Measurements from ENCODE around the gene FHIT.

Gene FHIT

GRCh38 chr3:60764870-60765269 is 486.4 kb downstream of the FHIT start:
- DNase-seq (ENCODE audit: low read depth, low spot score), result no peak

DNA sequence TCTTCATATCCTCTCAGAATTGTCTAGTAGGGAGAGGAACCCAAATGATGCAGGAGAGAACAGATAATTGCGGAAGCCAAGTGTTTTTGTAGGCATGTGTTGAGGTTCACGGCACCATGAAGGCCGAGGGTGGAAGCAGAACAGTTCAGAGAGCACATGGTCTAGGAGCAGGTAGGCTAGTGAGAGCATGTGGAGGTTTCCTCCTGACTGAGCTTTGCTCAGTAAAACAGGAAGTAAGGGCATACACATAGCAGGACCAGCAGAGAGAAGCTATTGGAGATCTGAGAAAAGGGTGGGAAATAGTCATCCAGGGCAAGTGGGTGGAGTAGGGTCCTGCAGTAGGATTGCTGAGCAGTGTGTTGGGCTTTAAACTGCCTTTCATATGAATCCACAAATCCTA is 491.1 kb downstream of the FHIT start:
- no peak for DNase-seq (ENCODE audit: low read depth, low spot score)

DNA sequence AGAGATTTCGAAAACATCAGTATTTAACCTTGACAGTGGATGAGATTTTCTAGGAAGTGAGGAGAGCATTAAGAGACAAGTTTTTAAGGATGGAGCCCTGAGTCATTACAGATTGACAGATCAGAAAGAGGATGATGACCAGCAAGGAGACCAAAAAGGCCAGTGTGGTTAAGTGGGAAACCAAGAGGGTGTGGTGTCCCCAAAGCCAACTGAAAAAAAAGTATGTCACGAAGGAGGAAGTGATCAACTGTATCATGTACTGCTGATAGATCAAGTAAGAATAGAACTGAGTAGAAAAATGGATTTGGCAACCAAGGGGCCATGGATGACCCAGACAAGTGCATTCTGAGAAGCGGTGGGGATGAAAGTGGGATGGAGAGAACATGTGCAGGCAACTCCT is 491.8 kb downstream of the FHIT start:
- DNase-seq (ENCODE audit: low read depth, low spot score), result no peak

DNA sequence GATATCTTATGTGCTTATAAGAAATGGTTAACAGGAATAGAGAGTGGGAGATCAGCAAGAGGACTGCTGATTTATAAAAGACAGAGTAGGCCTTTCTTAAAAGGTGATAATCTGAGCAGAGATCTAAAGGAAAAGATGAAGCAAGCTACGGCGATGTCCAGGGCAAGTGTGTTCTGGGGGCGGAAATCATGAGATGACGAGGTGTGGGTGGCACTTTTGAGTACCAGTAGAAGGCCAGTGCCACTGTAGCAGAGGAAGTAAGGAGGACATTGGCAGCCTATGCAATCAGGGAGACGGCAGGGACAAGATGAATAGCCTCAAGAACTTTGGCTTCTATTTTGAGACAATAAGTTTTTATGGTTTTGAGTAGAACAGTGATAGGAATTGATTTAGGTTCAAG is 492.4 kb downstream of the FHIT start:
- no peak for DNase-seq (ENCODE audit: low read depth, low spot score)

DNA sequence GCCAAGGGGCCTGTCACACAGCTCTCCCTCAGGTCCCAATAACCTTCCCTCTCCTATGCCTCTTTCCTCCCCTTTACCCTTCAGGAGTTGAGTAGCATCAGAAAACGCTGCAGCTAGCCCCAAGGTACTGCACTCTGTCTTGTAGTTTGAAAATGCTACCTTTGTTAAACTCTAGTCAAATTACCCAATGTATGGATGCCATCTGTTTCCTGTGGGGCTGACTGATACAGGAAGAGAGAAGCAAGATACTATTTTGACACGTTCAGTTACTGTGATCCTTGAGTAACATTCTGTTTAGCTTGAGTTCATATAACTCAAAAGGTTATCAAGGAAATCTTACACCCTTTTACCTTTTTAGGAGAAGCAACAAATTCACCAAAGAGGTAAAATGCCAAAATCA is 493.1 kb downstream of the FHIT start:
- DNase-seq (ENCODE audit: low read depth, low spot score), result no peak

- DNase-seq (ENCODE audit: low read depth, low spot score), result no peak
These were observed 493.5 kb downstream of the FHIT start for GRCh38 chr3:60757724-60758123.

DNA sequence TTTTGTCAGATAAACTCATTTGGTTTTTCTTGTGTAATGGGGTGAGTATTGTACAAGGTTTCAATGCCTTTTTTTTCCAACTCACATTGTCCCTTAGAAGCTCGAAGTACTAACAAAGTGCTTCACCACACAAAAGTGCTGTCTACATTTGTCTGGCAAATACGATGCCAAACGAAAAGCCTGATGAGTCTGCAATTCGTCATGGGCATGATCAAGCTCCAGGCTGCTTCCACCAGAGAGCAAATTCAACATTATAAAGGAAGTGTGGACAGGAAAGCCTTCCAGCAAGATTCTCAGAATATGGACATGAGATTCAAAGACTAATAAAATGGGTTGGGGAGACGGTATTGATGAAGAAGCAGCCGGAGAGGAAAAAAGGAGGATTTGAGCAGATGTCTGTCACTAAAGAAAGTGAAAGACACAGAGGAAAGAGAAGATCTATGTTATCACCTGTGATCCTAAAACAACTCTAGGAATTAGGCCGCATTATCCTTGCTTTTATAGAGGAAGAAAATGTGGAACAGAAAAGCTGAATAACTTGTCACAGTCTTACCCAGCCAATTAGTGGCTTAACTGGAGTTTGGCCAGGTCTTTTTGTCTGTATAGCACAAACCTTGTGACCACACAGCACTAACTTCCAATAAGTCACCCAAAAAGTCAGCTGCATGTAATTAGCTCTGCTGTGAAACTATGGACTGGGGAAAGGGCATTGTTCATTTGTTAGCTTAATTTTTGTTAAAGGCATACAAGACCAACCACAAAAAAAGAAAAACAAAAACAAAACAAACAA is 494.8 kb downstream of the FHIT start:
- no peak for DNase-seq (ENCODE audit: low read depth, low spot score)

- peak; percentile 71 for DNase-seq (ENCODE audit: low read depth, low spot score)
These were observed 496.2 kb downstream of the FHIT start for GRCh38 chr3:60755094-60755493.

GRCh38 chr3:60754617-60755016 is 496.6 kb downstream of the FHIT start:
- no peak for DNase-seq (ENCODE audit: low read depth, low spot score)

DNA sequence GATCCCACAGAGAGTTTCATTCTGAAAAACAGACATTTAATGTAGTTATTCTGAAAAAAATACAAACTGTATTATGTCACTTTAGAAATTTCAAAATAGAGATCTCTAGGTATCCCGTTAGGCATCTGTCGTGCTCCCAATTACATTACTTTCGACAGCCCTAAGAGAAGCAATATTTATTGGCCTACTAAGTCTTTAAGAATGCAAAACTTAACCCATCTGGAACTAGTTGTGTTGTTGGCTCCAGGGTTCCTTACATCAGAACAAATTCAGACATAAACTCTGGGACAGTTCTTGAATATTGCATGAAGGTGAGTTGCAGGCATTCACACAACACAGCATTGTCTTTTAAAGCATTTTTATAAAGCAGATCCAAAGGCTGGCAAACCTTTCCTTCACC is 498.4 kb downstream of the FHIT start:
- DNase-seq (ENCODE audit: low read depth, low spot score), result no peak

- no peak for DNase-seq (ENCODE audit: low read depth, low spot score)
These were observed 504.4 kb downstream of the FHIT start for GRCh38 chr3:60746695-60747416.

DNA sequence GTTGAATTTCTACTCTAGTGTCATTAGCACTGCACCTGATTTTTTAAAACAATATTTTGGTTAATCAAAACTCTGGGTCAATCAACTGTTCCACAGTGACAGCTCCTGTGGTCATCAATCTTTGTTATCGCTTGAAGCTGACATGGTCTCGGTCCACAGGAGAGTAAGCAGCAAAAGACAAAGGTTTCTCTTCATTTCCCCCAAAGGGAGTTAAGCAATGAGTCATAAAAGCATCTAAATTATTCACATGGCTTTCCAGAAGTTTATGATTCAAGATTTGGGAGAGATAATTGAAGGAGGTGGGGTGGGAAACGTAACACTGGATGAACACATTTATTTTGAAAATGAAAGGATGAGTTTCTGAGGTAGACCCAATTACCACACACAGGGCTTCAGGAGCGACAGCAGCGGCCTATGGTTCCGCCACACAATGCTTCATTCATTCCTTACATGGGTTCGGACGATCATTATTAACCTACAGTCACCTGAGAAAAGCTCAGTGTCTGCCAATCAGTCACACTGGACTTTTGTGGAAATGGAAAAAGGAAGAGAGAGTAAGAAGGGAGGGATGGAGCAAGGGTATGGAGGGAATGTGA is 505.1 kb downstream of the FHIT start:
- DNase-seq (ENCODE audit: low read depth, low spot score), result no peak

DNA sequence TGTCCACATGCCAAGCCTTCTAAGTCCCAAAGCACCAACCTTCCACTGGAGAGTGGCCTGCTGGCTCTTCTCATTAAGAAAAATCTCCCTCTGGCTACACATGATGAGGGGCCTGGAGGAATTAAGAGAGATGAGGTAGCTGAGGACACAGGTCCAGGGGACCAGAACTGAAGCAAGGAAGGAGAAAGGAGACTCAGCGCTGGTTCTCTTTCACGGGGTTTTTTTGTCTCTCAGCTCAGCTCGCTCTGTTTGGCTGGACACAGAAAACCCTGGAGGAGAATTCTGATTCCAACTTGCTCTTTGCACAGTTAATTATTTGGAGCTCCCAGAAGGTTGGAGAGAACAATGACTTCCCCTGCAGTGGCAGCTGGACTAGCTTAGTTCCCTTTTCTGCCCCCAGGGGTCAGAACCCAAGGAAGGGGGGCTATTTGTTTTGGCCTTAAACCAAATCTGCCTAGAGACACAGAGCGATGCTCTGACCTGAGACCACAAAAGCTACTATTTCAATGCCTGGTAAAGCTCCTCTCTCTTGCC is 507.6 kb downstream of the FHIT start:
- DNase-seq (ENCODE audit: low read depth, low spot score), result peak; percentile 89

DNA sequence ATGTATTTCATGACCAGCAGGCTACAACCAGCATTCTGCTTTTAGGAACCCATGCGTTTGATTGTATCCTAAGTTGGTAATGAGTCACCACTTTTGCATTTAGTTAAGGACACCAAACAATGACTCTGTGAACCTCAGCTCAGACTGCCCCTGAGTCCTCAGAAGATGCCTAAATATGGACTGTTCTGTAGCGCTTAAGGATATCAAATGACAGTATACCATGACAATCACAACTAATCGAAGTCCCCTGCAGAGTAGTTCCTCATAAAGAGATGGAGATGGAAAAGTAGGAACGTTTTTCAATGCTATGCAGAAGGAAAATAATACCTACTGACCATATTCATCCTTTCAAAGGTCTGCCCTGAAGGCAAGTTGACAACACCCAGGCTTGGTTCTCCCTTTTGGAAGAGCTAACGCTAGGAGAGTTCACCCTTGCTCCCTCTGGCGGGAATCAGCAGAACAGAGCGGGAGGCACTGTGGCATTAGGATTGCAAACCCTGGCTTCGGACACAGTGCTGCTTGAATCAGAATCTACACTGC is 508.6 kb downstream of the FHIT start:
- DNase-seq (ENCODE audit: low read depth, low spot score), result peak; percentile 88

- DNase-seq (ENCODE audit: low read depth, low spot score), result no peak
These were observed 513.4 kb downstream of the FHIT start for GRCh38 chr3:60737633-60738399.

DNA sequence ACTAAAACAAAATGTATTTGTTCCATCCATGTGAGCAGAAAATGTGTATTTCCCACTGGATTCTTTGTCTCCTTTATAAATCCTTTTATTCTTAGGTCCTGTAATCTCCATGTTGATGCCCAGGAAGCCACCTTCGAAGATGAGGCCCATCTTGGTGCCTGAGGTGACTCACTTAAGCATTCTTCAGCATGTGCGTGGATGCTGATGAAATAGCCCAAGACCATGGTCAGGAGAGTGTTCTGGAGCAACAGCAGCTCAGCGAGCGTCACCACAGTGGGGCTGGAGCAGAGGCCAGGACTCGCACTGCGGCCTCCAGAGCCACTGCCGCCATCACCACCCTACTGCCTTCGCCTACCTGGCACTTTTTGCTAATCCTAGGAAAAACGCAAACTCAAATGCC is 520.9 kb downstream of the FHIT start:
- DNase-seq (ENCODE audit: low read depth, low spot score), result no peak

DNA sequence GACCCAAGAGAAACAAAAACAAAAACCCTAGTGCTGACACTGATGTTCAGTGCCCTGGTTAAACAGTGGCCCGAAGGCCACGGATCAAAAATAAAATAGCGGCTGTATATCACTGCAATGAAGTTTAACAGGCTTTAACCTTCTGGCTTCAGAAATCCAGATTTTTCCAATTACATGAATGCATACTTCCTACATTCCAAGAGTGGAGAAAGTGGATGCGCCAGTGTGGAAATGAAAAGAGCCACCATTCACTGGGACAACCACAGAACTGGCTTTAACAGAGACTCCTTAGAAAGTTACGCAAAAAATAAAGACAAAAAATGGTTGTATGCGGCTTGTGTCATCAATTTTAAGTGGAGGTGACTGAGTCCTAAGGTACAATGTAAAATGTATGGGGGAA is 522.2 kb downstream of the FHIT start:
- DNase-seq (ENCODE audit: low read depth, low spot score), result no peak

- no peak for DNase-seq (ENCODE audit: low read depth, low spot score)
These were observed 523.2 kb downstream of the FHIT start for GRCh38 chr3:60728006-60728405.

GRCh38 chr3:60720736-60721135 is 530.5 kb downstream of the FHIT start:
- DNase-seq (ENCODE audit: low read depth, low spot score), result no peak

DNA sequence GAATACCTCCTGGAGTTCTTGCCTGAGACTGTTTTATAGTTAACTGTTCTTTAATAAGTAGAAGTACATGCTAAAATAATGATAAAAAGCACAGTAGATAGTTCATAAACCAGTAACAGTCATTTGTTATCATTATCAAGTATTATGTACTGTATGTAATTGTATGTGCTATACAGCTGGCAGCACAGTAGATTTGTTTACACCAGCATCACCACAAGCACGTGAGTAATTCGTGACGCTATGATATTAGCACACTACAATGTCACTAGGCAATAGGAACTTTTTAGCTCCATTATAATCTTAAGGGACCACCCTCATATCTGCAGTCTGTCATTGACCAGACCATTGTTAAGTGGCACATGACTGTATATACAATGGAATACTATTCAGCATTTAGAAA is 534.7 kb downstream of the FHIT start:
- DNase-seq (ENCODE audit: low read depth, low spot score), result no peak

GRCh38 chr3:60708191-60708975 is 542.9 kb downstream of the FHIT start:
- no peak for DNase-seq (ENCODE audit: low read depth, low spot score)
